Uterus (tissue), 4 donors: ENCODE data around the gene MTMR10. TPM values are rescaled to one million over a fixed set of nuclear protein-coding genes. Genes with fewer than 3 reads are reported as not detected.

ENCODE experiments used
- DNase-seq, 2 donors: peaks; one replicate each; pipeline ENCODE4 v3.0.0-alpha.2; 2019 to 2020
- H3K27ac ChIP-seq, 2 donors: fragments of 200-600 bp; sonication (generic); 1 replicate in 1 of 2; 2 replicates in 1 of 2; pipeline ENCODE4 v1.5.1; 2016 to 2018
- H3K27me3 ChIP-seq, 2 donors: fragments of 200-600 bp; sonication (generic); one replicate each; pipeline ENCODE4 v1.5.1; 2018 to 2019; ENCODE audit warnings: control low read depth in 1 of 2
- H3K36me3 ChIP-seq, 2 donors: fragments of 200-600 bp; sonication (generic); one replicate each; pipeline ENCODE4 v1.5.1; 2019; ENCODE audit warnings: control low read depth in 1 of 2
- H3K4me1 ChIP-seq, 2 donors: fragments of 200-600 bp; sonication (generic); one replicate each; pipeline ENCODE4 v1.5.1; 2018 to 2019; ENCODE audit warnings: control low read depth in 1 of 2
- H3K4me3 ChIP-seq, 2 donors: fragments of 200-600 bp; sonication (generic); 1 replicate in 1 of 2; 2 replicates in 1 of 2; pipeline ENCODE4 v1.5.1; 2018 to 2019; ENCODE audit warnings: mild to moderate bottlenecking in 1 of 2
- H3K9me3 ChIP-seq, 2 donors: fragments of 200-600 bp; sonication (generic); one replicate each; pipeline ENCODE4 v1.5.1; 2019; ENCODE audit warnings: control low read depth in 1 of 2
- POLR2A ChIP-seq, 2 donors: fragments of 450-650 bp; IDR thresholded peaks; one replicate each; pipeline ENCODE4 v1.6.1; 2016; ENCODE audit warnings: antibody characterized with exemption in 2 of 2, mild to moderate bottlenecking in 1 of 2, moderate library complexity in 1 of 2
- intact Hi-C: fragments of 100-400 bp; cut with DNase I; formaldehyde crosslinking; loops from one replicate; pipeline ENCODE4 v1.15.1; 2023; ENCODE audit warnings: low total_unique reads
- total RNA-seq, 4 donors: library from RNA; depleted of rRNA in 3 of 4; stranded (reverse); fragments of >200 nt in 3 of 4; gene quantifications; one replicate each; pipeline versions ENCODE4 v1.1.0 to v1.2.4, GENCODE V29; 2014 to 2023
- TF ChIP-seq, protein P1 (sequence below), 4 experiments: fragments of 200-600 bp in 2 of 4; fragments of 450-650 bp in 2 of 4; sonication (generic) in 2 of 4; IDR thresholded peaks; one replicate each; pipeline ENCODE4 v1.5.1; 2016 to 2019; ENCODE audit warnings: antibody characterized with exemption in 4 of 4, mild to moderate bottlenecking in 2 of 4, moderate library complexity in 1 of 4
- donor health status: DM: yes; HTN: yes; CAD: no.

Gene MTMR10
- total RNA-seq, 4 donors from 2014 or later: 11.8 to 34.2 (median 19.1) TPM

- Histone ChIP-seq H3K4me1 (no peaks in the 10 kb centered on the region), H3K36me3 (no peaks in the 10 kb centered on the region)
- TF ChIP-seq, protein P1, sequence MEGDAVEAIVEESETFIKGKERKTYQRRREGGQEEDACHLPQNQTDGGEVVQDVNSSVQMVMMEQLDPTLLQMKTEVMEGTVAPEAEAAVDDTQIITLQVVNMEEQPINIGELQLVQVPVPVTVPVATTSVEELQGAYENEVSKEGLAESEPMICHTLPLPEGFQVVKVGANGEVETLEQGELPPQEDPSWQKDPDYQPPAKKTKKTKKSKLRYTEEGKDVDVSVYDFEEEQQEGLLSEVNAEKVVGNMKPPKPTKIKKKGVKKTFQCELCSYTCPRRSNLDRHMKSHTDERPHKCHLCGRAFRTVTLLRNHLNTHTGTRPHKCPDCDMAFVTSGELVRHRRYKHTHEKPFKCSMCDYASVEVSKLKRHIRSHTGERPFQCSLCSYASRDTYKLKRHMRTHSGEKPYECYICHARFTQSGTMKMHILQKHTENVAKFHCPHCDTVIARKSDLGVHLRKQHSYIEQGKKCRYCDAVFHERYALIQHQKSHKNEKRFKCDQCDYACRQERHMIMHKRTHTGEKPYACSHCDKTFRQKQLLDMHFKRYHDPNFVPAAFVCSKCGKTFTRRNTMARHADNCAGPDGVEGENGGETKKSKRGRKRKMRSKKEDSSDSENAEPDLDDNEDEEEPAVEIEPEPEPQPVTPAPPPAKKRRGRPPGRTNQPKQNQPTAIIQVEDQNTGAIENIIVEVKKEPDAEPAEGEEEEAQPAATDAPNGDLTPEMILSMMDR (IDR thresholded peaks at IDR 0.05): no peak
- no peak for TF ChIP-seq POLR2A (IDR thresholded peaks at IDR 0.05)
Observed at GRCh38 chr15:30923429-30923828, 68.0 kb downstream of the MTMR10 start.

GRCh38 chr15:30922480-30923311 lies 68.7 kb downstream of the MTMR10 start:
- TF ChIP-seq POLR2A (IDR thresholded peaks at IDR 0.05): no peak
- TF ChIP-seq, protein P1 (IDR thresholded peaks at IDR 0.05): no peak
- Histone ChIP-seq H3K4me3 (no peak overlapping the region), H3K36me3 (no peaks in the 10 kb centered on the region), H3K27ac (peak overlapping the region; percentile 16 to 42), H3K27me3 (no peaks in the 10 kb centered on the region), H3K4me1 (no peaks in the 10 kb centered on the region), H3K9me3 (no peaks in the 10 kb centered on the region)
- no peak for DNase-seq
- intact Hi-C loops: no loop called here

More at GRCh38 chr15:30923429-30923828, 68.0 kb downstream of the MTMR10 start:
- intact Hi-C loops: no loop called here
- Histone ChIP-seq H3K4me3 (no peak overlapping the region), H3K27ac (peak overlapping the region in 1 of 2 donors; percentile 42), H3K9me3 (no peaks in the 10 kb centered on the region), H3K27me3 (no peaks in the 10 kb centered on the region)
- DNase-seq: no peak

DNA sequence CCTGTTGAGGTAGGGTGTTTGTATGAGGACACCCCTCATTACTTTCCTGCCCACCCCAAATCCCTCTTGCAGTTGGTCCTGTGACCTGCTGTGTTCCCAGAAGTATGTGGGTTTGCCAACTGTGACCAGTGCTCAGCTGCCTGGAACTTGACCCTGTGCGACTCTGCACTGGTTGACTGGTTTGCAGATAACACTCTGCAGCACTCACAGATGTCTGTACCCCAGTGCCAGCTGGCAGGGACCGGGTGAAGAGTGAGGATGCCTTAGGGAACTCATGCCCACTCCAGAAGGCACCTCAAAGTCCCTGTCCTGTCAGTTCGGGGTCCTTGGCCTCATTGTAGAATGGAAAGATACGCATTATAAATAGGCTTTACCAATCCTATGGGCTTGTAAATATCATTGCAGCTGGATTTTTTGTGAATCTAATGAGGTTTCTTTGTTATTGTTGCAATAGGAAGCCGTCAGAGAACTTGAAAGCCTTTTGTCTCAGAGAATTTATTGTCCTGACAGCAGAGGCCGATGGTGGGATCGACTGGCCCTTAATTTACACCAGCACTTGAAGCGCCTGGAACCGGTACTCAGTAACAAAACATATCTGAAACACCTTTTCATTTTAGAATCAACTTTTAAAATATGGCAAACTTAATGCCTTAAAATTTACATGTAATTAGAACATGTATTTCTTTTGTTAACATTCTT lies 69.5 kb downstream of the MTMR10 start:
- no peaks in the 10 kb centered on the region for H3K27me3 ChIP-seq
- no peak overlapping the region for H3K4me3 ChIP-seq
- H3K4me1 ChIP-seq: no peaks in the 10 kb centered on the region
- H3K9me3 ChIP-seq: no peaks in the 10 kb centered on the region
- no peak for TF ChIP-seq POLR2A (IDR thresholded peaks at IDR 0.05)
- TF ChIP-seq, protein P1 (IDR thresholded peaks at IDR 0.05): no peak
- intact Hi-C loops: no loop called here
- no peaks in the 10 kb centered on the region for H3K36me3 ChIP-seq
- no peak for DNase-seq
- peak overlapping the region in 1 of 2 donors; percentile 42 for H3K27ac ChIP-seq

DNA sequence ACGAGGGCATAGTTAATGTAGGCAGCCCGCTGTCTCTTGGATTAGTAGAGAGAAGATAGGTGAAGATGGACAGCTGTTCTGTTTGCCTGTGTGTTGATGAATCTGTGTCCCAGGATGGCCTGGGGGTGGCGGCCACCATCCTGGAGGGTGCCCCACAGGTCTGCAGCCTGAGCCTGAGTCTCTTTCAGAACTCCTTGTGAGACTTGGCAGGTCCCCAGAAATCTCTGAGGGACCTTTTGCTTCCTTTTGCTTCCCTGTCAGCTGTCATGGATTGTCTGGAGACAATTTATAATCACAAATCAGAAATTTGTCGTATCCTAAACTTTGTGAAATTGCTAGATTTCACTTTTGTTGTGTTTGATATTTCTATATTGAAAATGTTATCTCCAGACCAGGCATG lies 70.3 kb downstream of the MTMR10 start:
- Histone ChIP-seq H3K27me3 (no peaks in the 10 kb centered on the region), H3K9me3 (no peaks in the 10 kb centered on the region), H3K4me3 (no peak overlapping the region), H3K36me3 (no peaks in the 10 kb centered on the region), H3K27ac (no peak overlapping the region), H3K4me1 (no peaks in the 10 kb centered on the region)
- intact Hi-C loops: no loop called here
- no peak for DNase-seq
- no peak for TF ChIP-seq POLR2A (IDR thresholded peaks at IDR 0.05)
- TF ChIP-seq, protein P1 (IDR thresholded peaks at IDR 0.05): no peak
